ENCODE data around the gene PRR36. TPM values are rescaled to one million over a fixed set of nuclear protein-coding genes. Genes with fewer than 3 reads are reported as not detected.
A peak's percentile ranks its signal among the peaks of the same experiment; 100 is the strongest.

The PRR36 gene
- total RNA-seq, 1 donor from 2014 or later = 0.07 TPM

DNA sequence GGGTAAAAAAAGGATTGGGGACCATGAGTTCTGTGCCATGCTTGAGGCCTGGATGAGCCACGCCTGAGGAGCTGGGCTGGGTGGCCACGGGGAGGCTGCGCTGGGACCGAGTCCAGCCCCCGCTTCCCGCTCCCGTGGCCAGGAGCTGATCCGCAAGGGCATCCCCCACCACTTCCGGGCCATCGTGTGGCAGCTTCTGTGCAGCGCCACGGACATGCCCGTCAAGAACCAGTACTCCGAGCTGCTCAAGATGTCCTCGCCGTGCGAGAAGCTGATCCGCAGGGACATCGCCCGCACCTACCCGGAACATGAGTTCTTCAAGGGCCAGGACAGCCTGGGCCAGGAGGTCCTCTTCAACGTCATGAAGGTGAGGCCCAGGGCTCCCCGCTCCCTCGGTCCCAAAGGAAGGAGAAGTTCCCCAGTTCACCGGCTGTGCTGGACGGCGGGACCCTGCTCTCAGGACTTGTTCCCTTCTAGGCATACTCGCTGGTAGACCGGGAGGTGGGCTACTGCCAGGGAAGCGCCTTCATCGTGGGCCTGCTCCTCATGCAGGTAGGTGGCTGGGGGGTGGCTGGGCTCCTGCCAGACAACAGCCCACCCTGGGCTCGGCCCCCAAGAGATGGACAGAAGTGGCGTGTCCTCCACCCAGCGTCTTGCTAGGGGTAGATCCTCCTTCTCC, 25.3 kb downstream of the PRR36 start:
- Histone ChIP-seq H3F3A (ENCODE audit: low read depth) (no peaks in the 10 kb centered on the region), H3K4me3 (no peak overlapping the region), H3K27me3 (peaks cover 7% of the 10 kb centered on the region), H3K9me3 (ENCODE audit: low read depth) (no peaks in the 10 kb centered on the region), H2AFZ (replicated peaks) (no peak overlapping the region), H3K4me1 (no peaks in the 10 kb centered on the region), H3K4me2 (no peak overlapping the region), H3K9ac (peak overlapping the region; percentile 20), H3K36me3 (no peaks in the 10 kb centered on the region), H3K79me2 (ENCODE audit: low read depth) (no peaks in the 10 kb centered on the region), H3K27ac (no peak overlapping the region), H4K20me1 (ENCODE audit: low read depth) (peaks cover 10% of the 10 kb centered on the region)
- H3K27me3 Mint-ChIP-seq (ENCODE audit: insufficient read depth, low read depth) = peaks cover 3% of the 10 kb centered on the region
- TF ChIP-seq EZH2phosphoT487 (IDR thresholded peaks at IDR 0.05) = no peak
- no peaks in the 10 kb centered on the region for H3K36me3 Mint-ChIP-seq
- H3K4me1 Mint-ChIP-seq = peaks cover 10% of the 10 kb centered on the region
- H3K4me3 Mint-ChIP-seq = no peak overlapping the region
- DNase-seq (ENCODE audit: low spot score) = no peak
- no peaks in the 10 kb centered on the region for H3K9me3 Mint-ChIP-seq
- H3K27ac Mint-ChIP-seq = no peak overlapping the region

DNA sequence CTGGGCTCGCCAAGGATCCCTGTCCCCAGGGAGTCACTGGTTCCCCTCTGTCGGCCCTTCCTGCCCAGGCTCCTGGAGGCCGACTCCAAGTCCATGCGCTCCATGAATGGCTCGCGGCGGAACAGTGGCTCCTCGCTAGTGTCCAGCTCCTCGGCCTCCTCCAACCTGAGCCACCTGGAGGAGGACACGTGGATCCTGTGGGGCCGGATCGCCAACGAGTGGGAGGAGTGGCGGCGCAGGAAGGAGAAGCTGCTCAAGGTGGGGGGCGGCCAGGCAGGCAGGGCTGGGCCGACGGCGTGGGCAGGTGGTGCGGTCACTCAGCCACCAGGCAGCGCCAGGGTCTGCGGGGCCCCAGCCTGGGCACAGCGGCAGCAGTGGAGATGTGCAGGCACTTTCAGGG, 26.5 kb downstream of the PRR36 start:
- no peaks in the 10 kb centered on the region for H3K9me3 ChIP-seq (ENCODE audit: low read depth)
- H3K4me1 ChIP-seq = no peaks in the 10 kb centered on the region
- Mint-ChIP-seq H3K9me3 (no peaks in the 10 kb centered on the region), H3K4me1 (peaks cover 4% of the 10 kb centered on the region), H3K4me3 (no peak overlapping the region), H3K36me3 (no peaks in the 10 kb centered on the region), H3K27me3 (ENCODE audit: insufficient read depth, low read depth) (peaks cover 2% of the 10 kb centered on the region), H3K27ac (no peak overlapping the region)
- no peak overlapping the region for H2AFZ ChIP-seq (replicated peaks)
- no peaks in the 10 kb centered on the region for H3K79me2 ChIP-seq (ENCODE audit: low read depth)
- no peak for DNase-seq (ENCODE audit: low spot score)
- H3K36me3 ChIP-seq = no peaks in the 10 kb centered on the region
- no peak overlapping the region for H3K4me2 ChIP-seq
- H3K27ac ChIP-seq = no peak overlapping the region
- no peaks in the 10 kb centered on the region for H3K27me3 ChIP-seq
- H4K20me1 ChIP-seq (ENCODE audit: low read depth) = no peaks in the 10 kb centered on the region
- peaks cover 6% of the 10 kb centered on the region for H3F3A ChIP-seq (ENCODE audit: low read depth)
- H3K4me3 ChIP-seq = no peak overlapping the region
- no peak overlapping the region for H3K9ac ChIP-seq
- TF ChIP-seq, protein P1, sequence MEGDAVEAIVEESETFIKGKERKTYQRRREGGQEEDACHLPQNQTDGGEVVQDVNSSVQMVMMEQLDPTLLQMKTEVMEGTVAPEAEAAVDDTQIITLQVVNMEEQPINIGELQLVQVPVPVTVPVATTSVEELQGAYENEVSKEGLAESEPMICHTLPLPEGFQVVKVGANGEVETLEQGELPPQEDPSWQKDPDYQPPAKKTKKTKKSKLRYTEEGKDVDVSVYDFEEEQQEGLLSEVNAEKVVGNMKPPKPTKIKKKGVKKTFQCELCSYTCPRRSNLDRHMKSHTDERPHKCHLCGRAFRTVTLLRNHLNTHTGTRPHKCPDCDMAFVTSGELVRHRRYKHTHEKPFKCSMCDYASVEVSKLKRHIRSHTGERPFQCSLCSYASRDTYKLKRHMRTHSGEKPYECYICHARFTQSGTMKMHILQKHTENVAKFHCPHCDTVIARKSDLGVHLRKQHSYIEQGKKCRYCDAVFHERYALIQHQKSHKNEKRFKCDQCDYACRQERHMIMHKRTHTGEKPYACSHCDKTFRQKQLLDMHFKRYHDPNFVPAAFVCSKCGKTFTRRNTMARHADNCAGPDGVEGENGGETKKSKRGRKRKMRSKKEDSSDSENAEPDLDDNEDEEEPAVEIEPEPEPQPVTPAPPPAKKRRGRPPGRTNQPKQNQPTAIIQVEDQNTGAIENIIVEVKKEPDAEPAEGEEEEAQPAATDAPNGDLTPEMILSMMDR (IDR thresholded peaks at IDR 0.05) = no peak

DNA sequence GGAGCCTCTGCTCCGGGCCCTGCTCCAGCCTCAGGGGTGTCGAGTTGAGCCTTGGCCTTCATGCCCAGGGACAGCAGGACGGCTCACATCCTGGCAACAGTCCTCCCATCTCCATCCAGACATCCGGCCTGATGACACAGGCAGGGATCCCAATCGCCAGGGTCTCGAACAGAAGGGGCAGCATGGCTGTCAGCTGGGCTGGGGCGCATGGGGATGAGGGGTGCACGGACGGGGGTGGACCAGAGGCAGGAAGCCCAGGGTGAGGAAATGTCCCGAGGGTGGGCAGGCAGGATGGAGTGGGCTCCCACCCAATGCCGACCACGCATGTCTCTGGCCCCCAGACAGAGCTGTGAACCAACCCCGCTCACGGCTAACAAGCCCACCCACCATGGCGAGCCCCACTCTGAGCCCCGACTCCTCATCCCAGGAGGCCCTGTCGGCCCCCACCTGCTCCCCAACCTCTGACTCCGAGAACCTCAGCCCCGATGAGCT, 28.0 kb downstream of the PRR36 start:
- Histone ChIP-seq H2AFZ (replicated peaks) (no peak overlapping the region), H3K9ac (no peak overlapping the region), H3F3A (ENCODE audit: low read depth) (peaks cover 15% of the 10 kb centered on the region), H3K9me3 (ENCODE audit: low read depth) (no peaks in the 10 kb centered on the region), H3K79me2 (ENCODE audit: low read depth) (no peaks in the 10 kb centered on the region), H3K4me1 (no peaks in the 10 kb centered on the region), H3K27me3 (no peaks in the 10 kb centered on the region), H3K4me2 (no peak overlapping the region), H3K4me3 (no peak overlapping the region), H4K20me1 (ENCODE audit: low read depth) (no peaks in the 10 kb centered on the region), H3K27ac (no peak overlapping the region), H3K36me3 (no peaks in the 10 kb centered on the region)
- TF ChIP-seq, protein P1 (IDR thresholded peaks at IDR 0.05) = no peak
- TF ChIP-seq EZH2 (IDR thresholded peaks at IDR 0.05) (no peak), EZH2phosphoT487 (IDR thresholded peaks at IDR 0.05) (no peak)
- Mint-ChIP-seq H3K27me3 (ENCODE audit: insufficient read depth, low read depth) (peaks cover 2% of the 10 kb centered on the region), H3K4me3 (no peak overlapping the region), H3K27ac (no peak overlapping the region), H3K4me1 (no peaks in the 10 kb centered on the region), H3K36me3 (no peaks in the 10 kb centered on the region), H3K9me3 (no peaks in the 10 kb centered on the region)
- no peak for DNase-seq (ENCODE audit: low spot score)

DNA sequence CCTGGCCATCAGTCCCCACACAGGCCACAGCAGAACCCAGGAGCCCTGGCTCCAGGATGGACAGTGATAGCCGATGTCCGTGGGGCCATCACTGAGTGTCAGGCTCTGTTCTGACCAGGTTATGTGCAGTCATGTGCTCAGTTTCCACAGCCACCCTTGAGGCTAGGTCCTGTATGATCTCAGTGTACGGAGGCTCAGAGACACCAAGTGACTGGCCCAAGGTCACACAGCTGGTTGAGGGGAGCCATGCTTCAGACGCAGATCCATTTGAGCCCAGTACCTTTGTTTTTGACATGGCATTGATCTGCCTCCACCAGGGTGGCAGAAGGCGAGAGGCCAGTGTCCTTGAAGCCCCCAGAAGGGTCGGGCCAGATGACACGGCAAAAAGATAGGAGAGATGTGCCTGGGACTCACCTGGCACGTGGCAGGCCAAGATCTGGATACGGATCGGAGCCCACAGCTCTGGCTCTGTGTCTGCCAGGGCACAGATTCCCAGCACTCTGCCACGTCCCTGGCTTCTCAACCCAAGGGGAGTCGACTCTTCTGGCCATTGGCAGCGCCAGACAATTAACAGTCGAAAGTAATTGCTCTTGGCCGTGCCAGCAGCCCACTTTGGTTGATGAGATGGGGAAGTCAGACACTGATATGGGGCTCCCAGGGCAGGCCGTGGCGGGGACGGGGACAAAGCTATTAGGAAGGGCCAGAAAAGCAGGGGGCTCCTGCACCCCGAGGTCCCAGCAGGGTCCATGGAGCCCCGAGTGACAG, 28.6 kb downstream of the PRR36 start:
- no peaks in the 10 kb centered on the region for H3K9me3 ChIP-seq (ENCODE audit: low read depth)
- no peak overlapping the region for H3K9ac ChIP-seq
- H3K27me3 Mint-ChIP-seq (ENCODE audit: insufficient read depth, low read depth) = peaks cover 2% of the 10 kb centered on the region
- no peak for DNase-seq (ENCODE audit: low spot score)
- H3K79me2 ChIP-seq (ENCODE audit: low read depth) = no peaks in the 10 kb centered on the region
- no peaks in the 10 kb centered on the region for H3K9me3 Mint-ChIP-seq
- no peak overlapping the region for H3K27ac Mint-ChIP-seq
- no peaks in the 10 kb centered on the region for H3K27me3 ChIP-seq
- no peak overlapping the region for H3K4me3 Mint-ChIP-seq
- H3K27ac ChIP-seq = no peak overlapping the region
- H3K4me3 ChIP-seq = no peak overlapping the region
- H4K20me1 ChIP-seq (ENCODE audit: low read depth) = no peaks in the 10 kb centered on the region
- TF ChIP-seq EZH2phosphoT487 (IDR thresholded peaks at IDR 0.05) (no peak), EZH2 (IDR thresholded peaks at IDR 0.05) (no peak)
- TF ChIP-seq, protein P1 (IDR thresholded peaks at IDR 0.05) = no peak
- H3K4me2 ChIP-seq = no peak overlapping the region
- no peak overlapping the region for H2AFZ ChIP-seq (replicated peaks)
- no peaks in the 10 kb centered on the region for H3K4me1 Mint-ChIP-seq
- no peaks in the 10 kb centered on the region for H3K36me3 Mint-ChIP-seq
- peaks cover 15% of the 10 kb centered on the region for H3F3A ChIP-seq (ENCODE audit: low read depth)
- no peaks in the 10 kb centered on the region for H3K4me1 ChIP-seq
- H3K36me3 ChIP-seq = no peaks in the 10 kb centered on the region

Measured in neural progenitor cell (in vitro differentiated cells).